Non-pigmented ciliary epithelial cell (primary cell): ENCODE results near the gene SNX32.
"Not testable (repeated sequence)": the region's sequence is repeated elsewhere in the genome, so short reads cannot be mapped to it uniquely, and the experiment has no call there.

Source experiments
- DNase-seq: peaks from one replicate; pipeline ENCODE4 v3.0.0-alpha.2; 2010; ENCODE audit warnings: low read depth

SNX32 gene

GRCh38 chr11:65826984-65827735 is 6.6 kb upstream of the SNX32 start:
- no peak for DNase-seq

GRCh38 chr11:65829459-65829858 is 4.3 kb upstream of the SNX32 start:
- DNase-seq: no peak

GRCh38 chr11:65832231-65832630 is 1.5 kb upstream of the SNX32 start:
- DNase-seq: not testable (repeated sequence)

- no peak for DNase-seq
Measured at GRCh38 chr11:65834202-65834601, 439 bp downstream of the SNX32 start.

- no peak for DNase-seq
Measured at GRCh38 chr11:65842144-65842543, 8.4 kb downstream of the SNX32 start.

GRCh38 chr11:65843811-65844210 is 10.0 kb downstream of the SNX32 start:
- DNase-seq: no peak

- no peak for DNase-seq
Measured at GRCh38 chr11:65844231-65844872, 10.6 kb downstream of the SNX32 start.

- DNase-seq: no peak
Measured at GRCh38 chr11:65847746-65848145, 14.0 kb downstream of the SNX32 start.

- not testable (repeated sequence) for DNase-seq
Measured at GRCh38 chr11:65848693-65849092, 14.9 kb downstream of the SNX32 start.

- no peak for DNase-seq
Measured at GRCh38 chr11:65849366-65849765, 15.6 kb downstream of the SNX32 start.

- DNase-seq: no peak
Measured at GRCh38 chr11:65849771-65850216, 16.0 kb downstream of the SNX32 start.

GRCh38 chr11:65850217-65851082 is 16.7 kb downstream of the SNX32 start:
- DNase-seq: no peak

GRCh38 chr11:65851083-65851579 is 17.4 kb downstream of the SNX32 start:
- no peak for DNase-seq

- no peak for DNase-seq
Measured at GRCh38 chr11:65851811-65852507, 18.2 kb downstream of the SNX32 start.

- DNase-seq: no peak
Measured at GRCh38 chr11:65852508-65853245, 18.9 kb downstream of the SNX32 start.

- DNase-seq: no peak
Measured at GRCh38 chr11:65853246-65853979, 19.6 kb downstream of the SNX32 start.

- no peak for DNase-seq
Measured at GRCh38 chr11:65854161-65854592, 20.4 kb downstream of the SNX32 start.

- DNase-seq: no peak
Measured at GRCh38 chr11:65854852-65855837, 21.4 kb downstream of the SNX32 start.

- DNase-seq: no peak
Measured at GRCh38 chr11:65855927-65856363, 22.2 kb downstream of the SNX32 start.
